GM10847 (cell line): ENCODE results near the gene PLEKHA7.

Experiments used
- POLR2A ChIP-seq: IDR thresholded peaks from 2 replicates; pipeline ENCODE4 v1.6.1; 2011; ENCODE audit not compliant: insufficient read length; ENCODE audit errors: extremely low read depth

The PLEKHA7 gene

GRCh38 chr11:16966930-16967671, 47.1 kb downstream of the PLEKHA7 start:
- TF ChIP-seq POLR2A = no peak

- TF ChIP-seq POLR2A = no peak
These were observed 49.7 kb downstream of the PLEKHA7 start for GRCh38 chr11:16964501-16964900.

GRCh38 chr11:16963316-16963876, 50.8 kb downstream of the PLEKHA7 start:
- TF ChIP-seq POLR2A = no peak

GRCh38 chr11:16962146-16962545, 52.1 kb downstream of the PLEKHA7 start:
- TF ChIP-seq POLR2A = no peak

- no peak for TF ChIP-seq POLR2A
These were observed 54.0 kb downstream of the PLEKHA7 start for GRCh38 chr11:16960250-16960649.

GRCh38 chr11:16959602-16960001, 54.6 kb downstream of the PLEKHA7 start:
- no peak for TF ChIP-seq POLR2A

DNA sequence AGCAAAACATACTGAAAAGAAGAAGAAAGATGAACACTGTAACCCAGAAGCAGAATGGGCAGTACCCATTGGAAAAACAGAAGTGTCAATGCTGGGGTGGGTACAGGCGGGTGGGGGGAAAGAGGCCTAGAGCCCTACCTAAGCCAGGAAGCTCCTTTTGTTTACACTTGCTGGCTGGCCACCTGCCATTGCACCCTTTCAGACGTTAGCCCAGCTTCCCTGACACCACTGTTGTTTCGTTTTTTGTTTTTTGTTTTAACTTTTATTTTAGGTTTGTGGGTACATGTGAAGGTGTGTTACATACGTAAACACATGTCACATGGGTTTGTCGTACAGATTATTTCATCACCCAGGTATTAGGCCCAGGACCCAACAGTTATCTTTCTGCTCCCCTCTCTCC, 55.4 kb downstream of the PLEKHA7 start:
- no peak for TF ChIP-seq POLR2A

DNA sequence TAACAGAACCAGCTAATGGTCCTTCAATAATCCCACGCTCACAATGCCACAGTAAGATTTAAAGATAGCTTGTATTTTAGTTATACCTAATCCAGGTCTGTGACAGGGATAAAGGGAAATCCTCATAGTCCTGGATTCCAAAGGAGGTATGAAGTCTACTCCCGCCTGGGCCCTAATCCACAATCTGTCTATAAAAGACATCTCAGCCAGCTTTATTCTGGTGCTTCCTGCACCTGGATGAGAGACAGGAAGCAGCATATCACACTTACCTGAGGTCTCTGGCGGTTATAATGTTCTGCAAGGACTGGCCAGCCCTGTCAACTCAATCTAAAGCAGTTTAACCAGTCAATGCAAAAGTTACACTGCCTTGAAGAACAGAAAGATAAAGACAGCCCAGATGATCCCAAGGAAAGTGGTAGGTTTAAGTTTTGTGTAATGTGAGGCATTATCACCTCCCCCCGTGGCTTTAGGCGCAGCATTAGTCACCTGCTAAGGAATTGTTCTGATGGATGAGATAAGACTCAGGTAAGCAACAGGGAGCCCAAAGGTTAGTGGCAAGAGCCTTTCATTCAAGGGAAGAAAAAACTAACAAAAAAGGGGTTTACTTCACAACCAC, 57.6 kb downstream of the PLEKHA7 start:
- TF ChIP-seq POLR2A = no peak

GRCh38 chr11:16953663-16954062, 60.6 kb downstream of the PLEKHA7 start:
- no peak for TF ChIP-seq POLR2A

- no peak for TF ChIP-seq POLR2A
These were observed 67.5 kb downstream of the PLEKHA7 start for GRCh38 chr11:16946477-16947282.

- TF ChIP-seq POLR2A = no peak
These were observed 68.3 kb downstream of the PLEKHA7 start for GRCh38 chr11:16945671-16946469.

DNA sequence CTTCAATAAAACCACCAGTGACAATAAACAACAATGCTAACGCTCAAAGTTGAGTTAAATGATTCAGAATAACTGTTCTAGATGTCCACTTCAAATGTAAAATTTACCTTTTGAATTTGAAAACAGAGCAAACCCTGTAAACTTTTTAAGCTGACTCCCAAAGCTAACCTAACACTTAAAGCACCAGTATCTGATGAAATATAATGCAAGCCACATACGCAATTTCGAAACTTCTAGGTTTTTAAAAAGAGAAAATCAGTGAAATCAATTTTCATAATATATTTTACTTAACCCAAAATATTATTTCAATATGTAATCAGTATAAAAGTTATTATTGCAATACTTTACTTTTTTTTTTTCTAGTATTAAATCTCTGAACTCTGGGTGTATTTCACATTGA, 71.3 kb downstream of the PLEKHA7 start:
- TF ChIP-seq POLR2A = no peak

DNA sequence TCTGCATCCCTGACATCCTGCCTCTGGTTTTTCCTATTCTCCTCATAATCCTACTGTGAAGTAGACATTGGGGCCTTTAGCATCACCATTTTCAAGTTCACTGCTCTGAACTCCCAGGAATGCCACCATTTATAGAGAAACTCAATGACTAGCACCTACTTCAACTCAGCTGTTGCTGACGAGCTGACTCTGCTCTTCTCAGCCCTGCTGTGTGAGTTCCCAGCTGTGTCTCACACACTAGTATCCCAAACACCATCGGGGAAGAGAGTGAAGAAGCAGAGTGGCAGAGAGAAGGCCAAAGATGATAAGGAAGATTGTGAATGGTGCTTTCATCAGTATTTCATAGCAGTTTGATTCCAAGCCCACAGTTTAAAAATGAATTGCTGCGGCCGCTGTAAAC, 71.9 kb downstream of the PLEKHA7 start:
- no peak for TF ChIP-seq POLR2A

- TF ChIP-seq POLR2A = no peak
These were observed 72.3 kb downstream of the PLEKHA7 start for GRCh38 chr11:16941935-16942334.

GRCh38 chr11:16938061-16938460, 76.2 kb downstream of the PLEKHA7 start:
- TF ChIP-seq POLR2A = no peak
